SU-DHL-6 (cell line): ENCODE data around the gene EFCAB13.

Source experiments
- CTCF ChIP-seq: fragments of 200-600 bp; sonication (generic); IDR thresholded peaks from one replicate; pipeline ENCODE4 v1.5.1; 2017; ENCODE audit warnings: antibody characterized with exemption, mild to moderate bottlenecking, low read length, moderate library complexity; ENCODE audit not compliant: insufficient read depth, poor library complexity, severe bottlenecking
- EZH2phosphoT487 ChIP-seq: fragments of 200-600 bp; sonication (generic), shearing (Covaris generic); conservative IDR thresholded peaks from 2 replicates; pipeline ENCODE4 v1.6.1; 2018; ENCODE audit warnings: mild to moderate bottlenecking, antibody characterized with exemption, low read length, moderate library complexity, mixed read lengths

DNA sequence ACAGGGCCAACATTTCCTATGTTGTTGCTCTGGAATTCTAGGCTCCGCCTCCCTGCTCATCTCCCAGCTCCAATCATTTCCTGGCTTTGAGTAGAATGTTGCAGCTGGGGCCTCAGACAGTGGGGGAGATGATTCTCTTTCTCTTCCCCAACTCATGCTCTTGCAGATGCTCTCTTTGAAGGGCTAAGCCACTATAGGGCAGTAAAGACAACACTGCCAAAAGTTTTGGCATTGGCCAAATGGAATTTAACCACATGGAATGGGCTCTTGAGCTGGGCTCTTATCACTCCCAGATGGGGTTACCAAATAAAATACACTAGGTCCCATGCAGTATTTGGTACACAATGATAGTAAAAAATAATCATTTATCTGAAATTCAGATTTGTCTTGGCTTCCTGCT is 19.6 kb upstream of the EFCAB13 start:
- TF ChIP-seq CTCF: no peak
- TF ChIP-seq EZH2phosphoT487: no peak
